T-helper 2 cell (primary cell): ENCODE measurements around the gene MYORG.
A peak's percentile ranks its signal among the peaks of the same experiment; 100 is the strongest.

ENCODE experiments used
- DNase-seq, 5 experiments: peaks; one replicate each; pipeline versions ENCODE4 v3.0.0 to v3.0.0-alpha.2; 2012 to 2022

Gene MYORG

GRCh38 chr9:34332076-34332964 is 44.4 kb downstream of the MYORG start:
- peak in 1 of 5 experiments; percentile 42 for DNase-seq

DNA sequence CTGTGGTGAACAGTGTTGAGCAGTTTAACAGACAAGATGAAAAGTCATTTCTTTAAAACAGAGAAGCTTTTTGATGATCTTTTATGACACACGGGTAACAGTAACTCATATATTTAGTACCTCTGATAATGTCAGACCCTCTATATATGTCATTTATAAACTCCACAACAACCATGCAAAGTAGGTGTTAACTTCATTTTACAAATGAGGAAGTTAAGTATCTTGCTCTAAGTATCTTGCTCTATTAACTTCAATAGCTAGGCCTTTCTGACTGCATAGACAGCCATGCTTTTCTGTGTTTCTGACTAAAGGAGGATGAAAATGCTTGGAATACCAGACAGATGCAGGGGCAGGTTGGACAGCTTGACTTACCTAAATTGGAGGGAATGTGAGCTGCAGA is 45.5 kb downstream of the MYORG start:
- DNase-seq, result no peak

DNA sequence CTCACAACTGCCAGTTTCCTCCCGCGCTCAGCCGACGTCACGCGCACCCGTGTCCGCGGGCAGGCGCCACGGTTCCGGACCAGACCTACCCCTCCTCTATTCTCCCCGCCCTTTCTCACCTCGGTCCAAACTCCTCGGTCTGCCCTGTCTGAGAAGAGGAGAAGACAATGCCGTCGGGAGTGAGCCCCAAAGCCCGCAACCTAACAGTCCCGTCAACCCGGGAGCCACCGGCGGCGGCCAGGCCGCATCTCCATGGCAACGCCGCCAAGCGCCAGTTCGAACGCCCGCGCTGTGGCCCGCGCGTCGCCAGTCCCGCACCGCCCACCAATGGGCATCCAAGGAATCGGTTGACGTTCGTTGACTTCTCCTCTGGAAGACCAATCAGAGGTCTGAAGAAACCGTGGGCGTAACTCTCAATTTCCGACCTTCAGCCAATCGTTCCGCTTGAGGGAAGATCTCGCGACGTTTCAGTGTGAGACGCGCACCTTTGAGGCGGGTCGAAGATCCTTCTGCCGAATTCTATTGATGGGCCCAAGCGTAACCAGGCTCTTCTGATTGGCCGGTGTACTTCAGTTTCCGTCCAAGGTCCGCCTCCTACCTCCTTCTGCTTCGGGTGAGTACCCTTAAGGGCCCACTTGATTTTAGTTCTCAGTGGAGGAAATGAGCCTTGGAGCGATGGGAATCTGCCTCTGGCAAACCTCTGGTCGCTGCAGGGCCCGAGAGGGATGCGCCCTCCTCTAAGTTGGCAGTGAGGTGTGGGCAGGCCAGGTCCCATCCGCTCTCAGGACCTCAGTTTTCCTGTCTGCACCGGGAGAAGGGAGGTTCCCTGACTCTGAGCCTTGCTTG is 47.5 kb downstream of the MYORG start, which contains the start of the genes KIF24 and NUDT2:
TSS of gene KIF24 (minus strand) at position 282 of the 846 bp plus-strand sequence. CDS start 17,922 bp downstream, outside the sequence.
TSS of gene NUDT2 (plus strand) at position 583 of the 846 bp plus-strand sequence. CDS start 9,471 bp downstream, outside the sequence.
- peak; percentile 88 to 100 (median 94) for DNase-seq

- no peak for DNase-seq
Observed at GRCh38 chr9:34328500-34328986, 48.2 kb downstream of the MYORG start.

- no peak for DNase-seq
Observed at GRCh38 chr9:34326690-34327089, 50.0 kb downstream of the MYORG start.

DNA sequence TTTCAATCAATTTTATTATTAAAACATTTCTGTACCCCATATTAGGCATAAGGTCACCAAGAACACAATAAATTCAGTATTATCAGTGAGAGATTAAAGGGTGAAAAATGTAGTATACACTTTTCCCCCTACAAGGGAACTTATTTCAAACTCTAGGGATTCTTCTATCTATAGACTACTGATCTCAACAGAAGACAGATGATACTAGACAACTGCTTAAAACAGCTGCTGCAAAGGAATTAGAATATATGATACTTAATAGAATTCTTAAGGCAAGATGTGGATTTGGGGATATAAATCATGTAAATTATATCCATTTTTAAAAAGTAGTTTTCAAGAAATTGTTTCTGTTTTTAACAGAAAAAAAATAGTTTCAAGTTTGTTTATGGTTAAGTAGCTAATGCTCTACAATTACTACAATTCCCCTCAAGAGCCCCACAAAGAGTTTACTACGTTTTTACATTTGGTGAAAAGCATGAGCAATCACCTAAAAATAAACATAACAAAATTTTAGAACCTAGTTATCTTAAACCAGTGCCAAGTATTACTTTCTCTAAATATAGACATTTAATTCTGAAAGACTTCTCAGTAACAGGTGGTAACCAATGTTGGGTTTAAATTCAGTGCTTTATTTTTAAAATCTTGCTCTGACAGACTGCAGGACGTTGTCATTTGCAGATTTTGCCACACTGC is 53.7 kb downstream of the MYORG start:
- DNase-seq, result no peak

GRCh38 chr9:34321451-34321850 is 55.2 kb downstream of the MYORG start:
- no peak for DNase-seq

DNA sequence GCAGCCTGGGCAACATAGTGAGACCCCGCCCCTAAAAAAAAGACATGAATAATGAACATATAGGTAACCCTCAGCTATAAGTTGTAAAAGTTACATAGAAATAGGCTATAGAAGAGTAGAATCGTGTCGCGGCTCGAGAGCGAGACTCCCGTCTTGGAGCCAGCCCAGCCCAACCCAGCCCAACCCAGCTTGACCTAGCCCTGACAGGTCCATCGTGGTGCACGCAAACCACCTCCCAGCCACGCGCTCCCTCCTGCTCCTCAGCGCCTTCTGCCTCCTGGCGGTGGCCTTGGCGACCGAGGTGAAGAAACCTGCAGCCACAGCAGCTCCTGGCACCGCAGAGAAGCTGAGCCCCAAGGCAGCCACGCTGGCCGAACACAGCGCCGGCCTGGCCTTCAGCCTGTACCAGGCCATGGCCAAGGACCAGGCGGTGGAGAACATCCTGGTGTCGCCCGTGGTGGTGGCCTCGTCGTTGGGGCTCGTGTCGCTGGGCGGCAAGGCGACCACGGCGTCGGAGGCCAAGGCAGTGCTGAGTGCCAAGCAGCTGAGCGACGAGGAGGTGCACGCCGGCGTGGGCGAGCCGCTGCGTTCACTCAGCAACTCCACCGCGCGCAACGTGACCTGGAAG is 58.4 kb downstream of the MYORG start:
- no peak for DNase-seq

GRCh38 chr9:34317436-34317835 is 59.3 kb downstream of the MYORG start:
- DNase-seq, result no peak
